CD14-positive monocyte (primary cell): Measurements from ENCODE around the gene PTPN9. TPM values are rescaled to one million over a fixed set of nuclear protein-coding genes. Genes with fewer than 3 reads are reported as not detected.

Source experiments
- DNase-seq, 3 donors: peaks; one replicate each; pipeline ENCODE4 v3.0.0-alpha.2; 2011 to 2022
- H2AFZ ChIP-seq: 2 replicates; pipeline ENCODE4 v1.6.0; 2012; ENCODE audit warnings: mild to moderate bottlenecking, low read depth, low read length, inconsistent platforms; ENCODE audit not compliant: insufficient read depth, poor library complexity, severe bottlenecking
- H3K27ac ChIP-seq, 2 donors: 1 replicate in 1 of 2; 2 replicates in 1 of 2; pipeline ENCODE4 v1.5.1; 2012 to 2013; ENCODE audit warnings: low read length in 2 of 2, control low read depth in 1 of 2, inconsistent platforms in 1 of 2, low read depth in 1 of 2, mild to moderate bottlenecking in 1 of 2
- H3K27me3 ChIP-seq, 2 donors: one replicate each; pipeline versions ENCODE4 v1.6.0 to v1.6.1; 2011 to 2013; ENCODE audit warnings: low read length in 2 of 2; ENCODE audit not compliant: control insufficient read depth in 2 of 2, insufficient read depth in 2 of 2
- H3K36me3 ChIP-seq, 2 donors: replicated peaks in 1 of 2; 1 replicate in 1 of 2; 2 replicates in 1 of 2; pipeline versions ENCODE4 v1.5.1 to v1.6.1; 2012 to 2013; ENCODE audit warnings: low read length in 2 of 2, control low read depth in 1 of 2, inconsistent platforms in 1 of 2, mild to moderate bottlenecking in 1 of 2; ENCODE audit not compliant: insufficient read depth in 2 of 2, control insufficient read depth in 1 of 2
- H3K4me1 ChIP-seq, 2 donors: 1 replicate in 1 of 2; 2 replicates in 1 of 2; pipeline versions ENCODE4 v1.5.1 to v1.6.1; 2012 to 2013; ENCODE audit warnings: low read length in 2 of 2, control low read depth in 1 of 2, inconsistent platforms in 1 of 2, mild to moderate bottlenecking in 1 of 2, moderate library complexity in 1 of 2; ENCODE audit not compliant: insufficient read depth in 2 of 2, control insufficient read depth in 1 of 2
- H3K4me2 ChIP-seq: replicated peaks from 2 replicates; pipeline ENCODE3; 2012; ENCODE audit warnings: low read length, moderate library complexity, mild to moderate bottlenecking; ENCODE audit not compliant: poor library complexity, severe bottlenecking; ENCODE audit errors: extremely low read depth
- H3K4me3 ChIP-seq, 3 experiments: fragments of 200-600 bp in 1 of 3; sonication (generic) in 1 of 3; replicated peaks in 1 of 3; 1 replicate in 2 of 3; 2 replicates in 1 of 3; pipeline ENCODE4 v1.5.1; 2011 to 2013; ENCODE audit warnings: low read length in 3 of 3, mild to moderate bottlenecking in 3 of 3, control low read depth in 2 of 3, low read depth in 2 of 3, inconsistent platforms in 1 of 3, moderate library complexity in 1 of 3
- H3K79me2 ChIP-seq: 2 replicates; pipeline ENCODE4 v1.6.0; 2012; ENCODE audit warnings: mild to moderate bottlenecking, control low read depth, inconsistent platforms, low read length, moderate library complexity; ENCODE audit not compliant: insufficient read depth
- H3K9ac ChIP-seq: 2 replicates; pipeline ENCODE4 v1.6.0; 2017; ENCODE audit warnings: low read length, mild to moderate bottlenecking; ENCODE audit not compliant: insufficient read depth, poor library complexity, severe bottlenecking
- H3K9me3 ChIP-seq, 2 donors: replicated peaks in 1 of 2; 1 replicate in 1 of 2; 2 replicates in 1 of 2; pipeline versions ENCODE4 v1.5.1 to v1.6.1; 2012 to 2013; ENCODE audit warnings: low read length in 2 of 2, control low read depth in 1 of 2; ENCODE audit not compliant: control insufficient read depth in 1 of 2, insufficient read depth in 1 of 2
- H4K20me1 ChIP-seq: 2 replicates; pipeline ENCODE4 v1.6.0; 2012; ENCODE audit warnings: mild to moderate bottlenecking, low read length, control low read depth, moderate library complexity; ENCODE audit not compliant: insufficient read depth
- H3K27ac Mint-ChIP-seq, 7 donors: one replicate each; pipeline ENCODE4 v1.8.0; 2020; ENCODE audit warnings: mild to moderate bottlenecking in 7 of 7, mixed read lengths in 7 of 7, moderate library complexity in 6 of 7, inconsistent platforms in 2 of 7
- H3K27me3 Mint-ChIP-seq, 3 donors: one replicate each; pipeline ENCODE4 v1.8.0; 2021 to 2022; ENCODE audit warnings: low read depth in 3 of 3, mild to moderate bottlenecking in 3 of 3, mixed read lengths in 3 of 3, moderate library complexity in 3 of 3, inconsistent platforms in 1 of 3
- H3K36me3 Mint-ChIP-seq, 2 donors: one replicate each; pipeline ENCODE4 v1.8.0; 2020; ENCODE audit warnings: mixed read lengths in 2 of 2, inconsistent platforms in 1 of 2, mild to moderate bottlenecking in 1 of 2
- H3K4me1 Mint-ChIP-seq: one replicate; pipeline ENCODE4 v1.8.0; 2020; ENCODE audit warnings: mild to moderate bottlenecking, mixed read lengths
- H3K4me3 Mint-ChIP-seq, 2 donors: one replicate each; pipeline ENCODE4 v1.8.0; 2020; ENCODE audit warnings: mild to moderate bottlenecking in 2 of 2, mixed read lengths in 2 of 2, moderate library complexity in 1 of 2
- H3K9me3 Mint-ChIP-seq, 7 donors: one replicate each; pipeline ENCODE4 v1.8.0; 2020 to 2022; ENCODE audit warnings: mixed read lengths in 7 of 7, mild to moderate bottlenecking in 6 of 7, moderate library complexity in 6 of 7, inconsistent platforms in 2 of 7
- CTCF ChIP-seq: fragments of 200-600 bp; IDR thresholded peaks from one replicate; pipeline ENCODE4 v1.8.0; 2022; ENCODE audit warnings: antibody characterized with exemption, mild to moderate bottlenecking
- WGBS: methylation state at CpG from one replicate; pipeline ENCODE4 v1.1.5; 2013; ENCODE audit warnings: missing lambda C conversion rate; ENCODE audit not compliant: insufficient coverage; 5-methylcytosine and 5-hydroxymethylcytosine counted together
- intact Hi-C, 2 donors: fragments of 100-400 bp; cut with micrococcal nuclease; formaldehyde crosslinking; loops; one replicate each; pipeline versions ENCODE4 v1.15.0 to v1.15.1; 2023
- polyA plus RNA-seq, 3 donors: library from polyadenylated mRNA; depleted of rRNA in 1 of 3; unstranded in 2 of 3; stranded (reverse) in 1 of 3; fragments of 300-500 nt in 2 of 3; fragments of >200 nt in 1 of 3; fragmentation: Illumina TruSeq in 2 of 3; gene quantifications; 1 replicate in 2 of 3; 2 replicates in 1 of 3; pipeline ENCODE4 v1.2.3, GENCODE V29; 2012 to 2021

The PTPN9 gene
- polyA plus RNA-seq, 3 donors, result 21.1 to 40.1 (median 28.0) TPM

DNA sequence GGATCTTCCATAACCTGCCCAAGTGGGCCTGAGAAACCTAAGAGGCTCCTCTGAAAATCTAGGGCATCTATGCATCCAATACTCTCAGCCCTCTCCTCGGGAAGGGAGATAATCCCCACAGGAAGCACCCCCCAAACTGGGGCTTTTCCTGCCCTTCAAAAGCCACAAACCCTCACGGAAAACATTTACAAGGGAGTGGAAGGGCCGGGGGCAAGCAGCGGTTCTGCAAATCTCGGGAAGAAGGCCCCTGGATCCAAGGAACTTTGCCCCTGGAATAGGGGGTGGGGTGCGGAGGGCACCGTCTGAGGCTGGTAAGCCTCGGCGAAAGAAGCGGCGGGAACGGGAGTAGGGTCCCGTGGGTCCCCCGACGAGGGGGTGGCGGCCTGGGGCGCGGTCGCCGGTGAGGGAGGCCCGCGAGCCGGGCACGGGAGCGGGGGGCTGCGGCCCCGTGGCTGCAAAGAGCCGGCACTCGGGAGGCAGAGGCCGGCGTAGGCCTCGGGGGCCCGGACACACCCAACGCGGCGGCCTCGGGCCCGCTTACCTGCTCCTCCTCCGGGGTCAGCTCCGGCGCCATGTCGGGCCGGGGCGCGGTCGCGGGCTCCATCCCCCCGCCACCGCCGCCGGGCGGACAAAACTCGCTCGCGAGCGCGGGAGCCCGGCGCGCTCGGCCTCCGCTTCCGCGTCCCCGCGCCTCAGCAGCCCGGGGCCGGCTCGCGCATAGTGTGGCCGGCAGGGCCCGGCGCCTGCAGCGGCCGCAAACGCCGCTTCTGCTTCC lies 755 bp downstream of the PTPN9 start:
- Histone ChIP-seq H4K20me1 (peaks cover 32% of the 10 kb centered on the region), H3K4me1 (peaks cover 22 to 34% of the 10 kb centered on the region in 2 donors), H3K9ac (peak overlapping the region; percentile 91), H3K36me3 (no peaks in the 10 kb centered on the region), H3K27ac (peak overlapping the region; percentile 70 to 88), H3K79me2 (peaks cover 56% of the 10 kb centered on the region), H3K27me3 (no peaks in the 10 kb centered on the region), H3K9me3 (no peaks in the 10 kb centered on the region), H3K4me2 (peak overlapping the region; percentile 97), H3K4me3 (peak overlapping the region; percentile 88 to 96 (median 95)), H2AFZ (peak overlapping the region; percentile 91)
- TF ChIP-seq CTCF, result no peak
- peak overlapping the region; percentile 77 to 95 (median 90) for H3K27ac Mint-ChIP-seq
- H3K9me3 Mint-ChIP-seq, result peaks cover 0 to 2% (median 0%) of the 10 kb centered on the region in 7 donors
- peaks cover 0 to 1% (median 0%) of the 10 kb centered on the region in 3 donors for H3K27me3 Mint-ChIP-seq
- peaks cover 35% of the 10 kb centered on the region for H3K4me1 Mint-ChIP-seq
- peak overlapping the region; percentile 94 to 95 for H3K4me3 Mint-ChIP-seq
- H3K36me3 Mint-ChIP-seq, result peaks cover 4 to 5% of the 10 kb centered on the region in 2 donors
- DNase-seq, result peak; percentile 49 to 55 (median 51)
- WGBS, result under 1% methylated on average over 69 of the region's 77 CpGs
- intact Hi-C loops, result loop anchor here in 1 of 2 donors (5.0 kb wide), 1 partner anchor 49 kb away; the partner anchor contains the start of gene SNUPN

GRCh38 chr15:75577401-75578172 lies 1.5 kb downstream of the PTPN9 start:
- H3K4me2 ChIP-seq, result peak overlapping the region; percentile 97
- peaks cover 60% of the 10 kb centered on the region for H3K79me2 ChIP-seq
- H3K4me1 ChIP-seq, result peaks cover 28 to 42% of the 10 kb centered on the region in 2 donors
- TF ChIP-seq CTCF, result no peak
- Mint-ChIP-seq H3K4me1 (peaks cover 43% of the 10 kb centered on the region), H3K4me3 (peak overlapping the region; percentile 94 to 95), H3K36me3 (peaks cover 4 to 5% of the 10 kb centered on the region in 2 donors), H3K27ac (peak overlapping the region; percentile 72 to 90 (median 88)), H3K27me3 (peaks cover 0 to 1% (median 0%) of the 10 kb centered on the region in 3 donors), H3K9me3 (peaks cover 0 to 2% (median 0%) of the 10 kb centered on the region in 7 donors)
- DNase-seq, result peak; percentile 13 to 37 (median 24)
- no peaks in the 10 kb centered on the region for H3K36me3 ChIP-seq
- H3K27me3 ChIP-seq, result no peaks in the 10 kb centered on the region
- H3K9me3 ChIP-seq, result no peaks in the 10 kb centered on the region
- H3K4me3 ChIP-seq, result peak overlapping the region; percentile 88 to 96 (median 95)
- intact Hi-C loops, result loop anchor here in 1 of 2 donors (2.0 to 5.0 kb wide), 2 partner anchors 50 to 69 kb away; partner anchors contain the start of genes SNUPN and SNX33
- peak overlapping the region; percentile 91 for H2AFZ ChIP-seq
- peak overlapping the region; percentile 91 for H3K9ac ChIP-seq
- H4K20me1 ChIP-seq, result peaks cover 39% of the 10 kb centered on the region
- peak overlapping the region; percentile 55 to 88 for H3K27ac ChIP-seq
- 0% methylated on average over 5 of the region's 13 CpGs for WGBS
